Breast epithelium (tissue), 3 donors: ENCODE measurements around the gene SGCB.
A peak's percentile ranks its signal among the peaks of the same experiment; 100 is the strongest.

Experiments
- POLR2A ChIP-seq: fragments of 450-650 bp; IDR thresholded peaks from one replicate; pipeline ENCODE4 v1.6.1; 2016; ENCODE audit warnings: antibody characterized with exemption, mild to moderate bottlenecking, moderate library complexity
- POLR2AphosphoS5 ChIP-seq, 3 donors: sonication (generic); formaldehyde crosslinking; IDR thresholded peaks; one replicate each; pipeline ENCODE4 v1.6.1; 2017; ENCODE audit warnings: antibody characterized with exemption in 3 of 3
- TF ChIP-seq, protein P1 (sequence below), 3 donors: fragments of 450-650 bp; IDR thresholded peaks; one replicate each; pipeline ENCODE4 v1.5.1; 2016 to 2017; ENCODE audit warnings: antibody characterized with exemption in 3 of 3, mild to moderate bottlenecking in 3 of 3, moderate library complexity in 3 of 3

DNA sequence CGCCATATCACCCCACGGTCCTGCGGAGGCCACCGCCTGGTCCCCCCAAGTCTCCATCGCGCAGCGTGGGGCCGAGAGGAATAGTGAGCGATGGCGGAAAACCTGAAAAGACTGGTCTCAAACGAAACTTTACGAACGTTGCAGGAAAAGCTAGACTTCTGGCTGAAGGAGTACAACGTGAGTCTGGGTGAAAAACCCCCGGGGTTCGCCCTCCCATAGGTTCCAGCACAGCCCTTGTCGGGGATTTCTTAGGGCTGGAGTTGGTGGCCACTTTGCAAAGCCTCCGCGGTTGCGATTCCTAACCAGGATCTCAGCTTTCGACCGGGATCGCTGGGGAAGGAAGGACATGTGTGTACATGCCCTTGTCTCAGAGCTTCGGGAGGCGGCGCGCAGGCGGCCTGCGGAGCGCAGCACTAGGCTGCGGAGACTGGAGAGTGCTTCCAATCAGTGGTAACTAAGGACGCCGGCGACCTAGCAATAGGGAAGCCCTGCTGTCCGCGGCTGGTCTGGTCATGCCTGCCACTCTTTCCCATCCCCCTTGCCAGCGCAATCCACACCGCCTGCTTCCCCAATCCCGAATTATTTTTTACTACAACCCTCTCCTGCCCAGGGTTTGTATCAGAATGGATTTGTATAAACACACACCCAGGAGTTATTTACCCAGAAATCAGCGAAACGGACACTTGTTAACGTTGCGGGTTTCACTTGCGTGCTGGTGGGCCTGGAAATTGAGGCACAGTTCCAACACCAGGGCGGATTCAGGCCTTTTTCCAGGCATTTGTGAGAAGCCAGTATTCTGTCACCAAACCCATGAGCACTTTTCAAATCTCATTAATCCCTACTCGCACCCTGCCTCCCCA, 13.7 kb upstream of the SGCB start:
- TF ChIP-seq, protein P1, sequence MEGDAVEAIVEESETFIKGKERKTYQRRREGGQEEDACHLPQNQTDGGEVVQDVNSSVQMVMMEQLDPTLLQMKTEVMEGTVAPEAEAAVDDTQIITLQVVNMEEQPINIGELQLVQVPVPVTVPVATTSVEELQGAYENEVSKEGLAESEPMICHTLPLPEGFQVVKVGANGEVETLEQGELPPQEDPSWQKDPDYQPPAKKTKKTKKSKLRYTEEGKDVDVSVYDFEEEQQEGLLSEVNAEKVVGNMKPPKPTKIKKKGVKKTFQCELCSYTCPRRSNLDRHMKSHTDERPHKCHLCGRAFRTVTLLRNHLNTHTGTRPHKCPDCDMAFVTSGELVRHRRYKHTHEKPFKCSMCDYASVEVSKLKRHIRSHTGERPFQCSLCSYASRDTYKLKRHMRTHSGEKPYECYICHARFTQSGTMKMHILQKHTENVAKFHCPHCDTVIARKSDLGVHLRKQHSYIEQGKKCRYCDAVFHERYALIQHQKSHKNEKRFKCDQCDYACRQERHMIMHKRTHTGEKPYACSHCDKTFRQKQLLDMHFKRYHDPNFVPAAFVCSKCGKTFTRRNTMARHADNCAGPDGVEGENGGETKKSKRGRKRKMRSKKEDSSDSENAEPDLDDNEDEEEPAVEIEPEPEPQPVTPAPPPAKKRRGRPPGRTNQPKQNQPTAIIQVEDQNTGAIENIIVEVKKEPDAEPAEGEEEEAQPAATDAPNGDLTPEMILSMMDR (IDR thresholded peaks at IDR 0.05): no peak
- TF ChIP-seq POLR2A: no peak
- TF ChIP-seq POLR2AphosphoS5 (IDR thresholded peaks at IDR 0.05): peak in 2 of 3 donors; percentile 16 to 28
